ENCODE data around the gene PIK3C2B.

PIK3C2B gene, protein sequence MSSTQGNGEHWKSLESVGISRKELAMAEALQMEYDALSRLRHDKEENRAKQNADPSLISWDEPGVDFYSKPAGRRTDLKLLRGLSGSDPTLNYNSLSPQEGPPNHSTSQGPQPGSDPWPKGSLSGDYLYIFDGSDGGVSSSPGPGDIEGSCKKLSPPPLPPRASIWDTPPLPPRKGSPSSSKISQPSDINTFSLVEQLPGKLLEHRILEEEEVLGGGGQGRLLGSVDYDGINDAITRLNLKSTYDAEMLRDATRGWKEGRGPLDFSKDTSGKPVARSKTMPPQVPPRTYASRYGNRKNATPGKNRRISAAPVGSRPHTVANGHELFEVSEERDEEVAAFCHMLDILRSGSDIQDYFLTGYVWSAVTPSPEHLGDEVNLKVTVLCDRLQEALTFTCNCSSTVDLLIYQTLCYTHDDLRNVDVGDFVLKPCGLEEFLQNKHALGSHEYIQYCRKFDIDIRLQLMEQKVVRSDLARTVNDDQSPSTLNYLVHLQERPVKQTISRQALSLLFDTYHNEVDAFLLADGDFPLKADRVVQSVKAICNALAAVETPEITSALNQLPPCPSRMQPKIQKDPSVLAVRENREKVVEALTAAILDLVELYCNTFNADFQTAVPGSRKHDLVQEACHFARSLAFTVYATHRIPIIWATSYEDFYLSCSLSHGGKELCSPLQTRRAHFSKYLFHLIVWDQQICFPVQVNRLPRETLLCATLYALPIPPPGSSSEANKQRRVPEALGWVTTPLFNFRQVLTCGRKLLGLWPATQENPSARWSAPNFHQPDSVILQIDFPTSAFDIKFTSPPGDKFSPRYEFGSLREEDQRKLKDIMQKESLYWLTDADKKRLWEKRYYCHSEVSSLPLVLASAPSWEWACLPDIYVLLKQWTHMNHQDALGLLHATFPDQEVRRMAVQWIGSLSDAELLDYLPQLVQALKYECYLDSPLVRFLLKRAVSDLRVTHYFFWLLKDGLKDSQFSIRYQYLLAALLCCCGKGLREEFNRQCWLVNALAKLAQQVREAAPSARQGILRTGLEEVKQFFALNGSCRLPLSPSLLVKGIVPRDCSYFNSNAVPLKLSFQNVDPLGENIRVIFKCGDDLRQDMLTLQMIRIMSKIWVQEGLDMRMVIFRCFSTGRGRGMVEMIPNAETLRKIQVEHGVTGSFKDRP (N-terminal part only)

GRCh38 chr1:204494281-204495077 is at the start of gene PIK3C2B:
Gene PIK3C2B (minus strand): TSS chr1:204494805. CDS start chr1:204469802, 25,003 bp downstream.
- no peaks in the 10 kb centered on the region for H3K27me3 ChIP-seq (replicated peaks; ENCODE audit: insufficient read depth, low read length)
- DNase-seq = peak; percentile 95

GRCh38 chr1:204544321-204544720 is 49.7 kb upstream of the PIK3C2B start:
- Histone ChIP-seq H3K36me3 (replicated peaks; ENCODE audit: insufficient read depth, low read length) (peaks cover 38% of the 10 kb centered on the region), H3K9me2 (replicated peaks; ENCODE audit: insufficient read depth, low read length) (no peaks in the 10 kb centered on the region), H3F3A (ENCODE audit: insufficient read depth, low read length) (peaks cover 46% of the 10 kb centered on the region), H3K4me1 (ENCODE audit: low read length) (peaks cover 44% of the 10 kb centered on the region), H3K9ac (ENCODE audit: low read length) (peak overlapping the region; percentile 8; the same call in 1 of the 2 replicates), H3K27ac (ENCODE audit: low read length) (peak overlapping the region; percentile 68), H3K4me2 (ENCODE audit: low read depth, low read length) (peak overlapping the region; percentile 75), H3K79me2 (ENCODE audit: low read length) (peaks cover 60% of the 10 kb centered on the region), H3K9me3 (replicated peaks; ENCODE audit: insufficient read depth, low read length) (no peaks in the 10 kb centered on the region), H3K4me3 (ENCODE audit: low read length) (no peak overlapping the region), H4K20me1 (ENCODE audit: insufficient read depth, low read length) (peaks cover 4% of the 10 kb centered on the region; the same call in 1 of the 2 replicates), H2AFZ (ENCODE audit: low read length) (no peak overlapping the region), H3K27me3 (replicated peaks; ENCODE audit: insufficient read depth, low read length) (no peaks in the 10 kb centered on the region)
- TF ChIP-seq, protein P1, sequence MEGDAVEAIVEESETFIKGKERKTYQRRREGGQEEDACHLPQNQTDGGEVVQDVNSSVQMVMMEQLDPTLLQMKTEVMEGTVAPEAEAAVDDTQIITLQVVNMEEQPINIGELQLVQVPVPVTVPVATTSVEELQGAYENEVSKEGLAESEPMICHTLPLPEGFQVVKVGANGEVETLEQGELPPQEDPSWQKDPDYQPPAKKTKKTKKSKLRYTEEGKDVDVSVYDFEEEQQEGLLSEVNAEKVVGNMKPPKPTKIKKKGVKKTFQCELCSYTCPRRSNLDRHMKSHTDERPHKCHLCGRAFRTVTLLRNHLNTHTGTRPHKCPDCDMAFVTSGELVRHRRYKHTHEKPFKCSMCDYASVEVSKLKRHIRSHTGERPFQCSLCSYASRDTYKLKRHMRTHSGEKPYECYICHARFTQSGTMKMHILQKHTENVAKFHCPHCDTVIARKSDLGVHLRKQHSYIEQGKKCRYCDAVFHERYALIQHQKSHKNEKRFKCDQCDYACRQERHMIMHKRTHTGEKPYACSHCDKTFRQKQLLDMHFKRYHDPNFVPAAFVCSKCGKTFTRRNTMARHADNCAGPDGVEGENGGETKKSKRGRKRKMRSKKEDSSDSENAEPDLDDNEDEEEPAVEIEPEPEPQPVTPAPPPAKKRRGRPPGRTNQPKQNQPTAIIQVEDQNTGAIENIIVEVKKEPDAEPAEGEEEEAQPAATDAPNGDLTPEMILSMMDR (IDR thresholded peaks at IDR 0.05; ENCODE audit: low read length) = no peak
- TF ChIP-seq EZH2 (optimal IDR thresholded peaks at IDR 0.05; ENCODE audit: low read depth, low read length) (no peak), EZH2phosphoT487 (IDR thresholded peaks at IDR 0.05; ENCODE audit: low read length) (no peak)
- DNase-seq = peak; percentile 90

More at GRCh38 chr1:204494281-204495077, at the start of gene PIK3C2B:
- Histone ChIP-seq H3K9me2 (replicated peaks; ENCODE audit: insufficient read depth, low read length) (no peaks in the 10 kb centered on the region), H3K4me3 (ENCODE audit: low read length) (peak within 1 kb of the TSS; percentile 78), H2AFZ (ENCODE audit: low read length) (peak within 1 kb of the TSS; percentile 93), H3K4me2 (ENCODE audit: low read depth, low read length) (peak within 1 kb of the TSS; percentile 90), H3K79me2 (ENCODE audit: low read length) (peaks cover 26% of the 10 kb centered on the region), H3F3A (ENCODE audit: insufficient read depth, low read length) (peaks cover 27% of the 10 kb centered on the region), H3K9me3 (replicated peaks; ENCODE audit: insufficient read depth, low read length) (no peaks in the 10 kb centered on the region), H4K20me1 (ENCODE audit: insufficient read depth, low read length) (no peaks in the 10 kb centered on the region), H3K9ac (ENCODE audit: low read length) (peak within 1 kb of the TSS; percentile 84), H3K27ac (ENCODE audit: low read length) (peak within 1 kb of the TSS; percentile 83), H3K4me1 (ENCODE audit: low read length) (peaks cover 15% of the 10 kb centered on the region), H3K36me3 (replicated peaks; ENCODE audit: insufficient read depth, low read length) (no peaks in the 10 kb centered on the region)
- TF ChIP-seq EZH2phosphoT487 (IDR thresholded peaks at IDR 0.05; ENCODE audit: low read length) = no peak
- TF ChIP-seq, protein P1 (IDR thresholded peaks at IDR 0.05; ENCODE audit: low read length) = peak; percentile 49

- Histone ChIP-seq H3K9me2 (replicated peaks; ENCODE audit: insufficient read depth, low read length) (no peaks in the 10 kb centered on the region), H3K27ac (ENCODE audit: low read length) (no peak overlapping the region), H3K4me2 (ENCODE audit: low read depth, low read length) (no peak overlapping the region), H3F3A (ENCODE audit: insufficient read depth, low read length) (peaks cover 46% of the 10 kb centered on the region), H4K20me1 (ENCODE audit: insufficient read depth, low read length) (peaks cover 3% of the 10 kb centered on the region; the same call in 1 of the 2 replicates), H3K9me3 (replicated peaks; ENCODE audit: insufficient read depth, low read length) (no peaks in the 10 kb centered on the region), H3K79me2 (ENCODE audit: low read length) (peaks cover 54% of the 10 kb centered on the region), H3K36me3 (replicated peaks; ENCODE audit: insufficient read depth, low read length) (peaks cover 27% of the 10 kb centered on the region), H3K4me3 (ENCODE audit: low read length) (no peak overlapping the region), H3K9ac (ENCODE audit: low read length) (no peak overlapping the region), H3K4me1 (ENCODE audit: low read length) (peaks cover 42% of the 10 kb centered on the region), H3K27me3 (replicated peaks; ENCODE audit: insufficient read depth, low read length) (no peaks in the 10 kb centered on the region), H2AFZ (ENCODE audit: low read length) (no peak overlapping the region)
- no peak for TF ChIP-seq EZH2 (optimal IDR thresholded peaks at IDR 0.05; ENCODE audit: low read depth, low read length)
- no peak for TF ChIP-seq EZH2phosphoT487 (IDR thresholded peaks at IDR 0.05; ENCODE audit: low read length)
- TF ChIP-seq, protein P1 (IDR thresholded peaks at IDR 0.05; ENCODE audit: low read length) = no peak
- DNase-seq = no peak
These were observed 47.0 kb upstream of the PIK3C2B start for GRCh38 chr1:204541626-204542025.
